SW 1271 (cell line): Measurements from ENCODE around the gene STARD13.

Experiments
- DNase-seq, 2 experiments: peaks; one replicate each; lab custom pipeline; 2025; lab: John Stamatoyannopoulos, UW

Gene STARD13

DNA sequence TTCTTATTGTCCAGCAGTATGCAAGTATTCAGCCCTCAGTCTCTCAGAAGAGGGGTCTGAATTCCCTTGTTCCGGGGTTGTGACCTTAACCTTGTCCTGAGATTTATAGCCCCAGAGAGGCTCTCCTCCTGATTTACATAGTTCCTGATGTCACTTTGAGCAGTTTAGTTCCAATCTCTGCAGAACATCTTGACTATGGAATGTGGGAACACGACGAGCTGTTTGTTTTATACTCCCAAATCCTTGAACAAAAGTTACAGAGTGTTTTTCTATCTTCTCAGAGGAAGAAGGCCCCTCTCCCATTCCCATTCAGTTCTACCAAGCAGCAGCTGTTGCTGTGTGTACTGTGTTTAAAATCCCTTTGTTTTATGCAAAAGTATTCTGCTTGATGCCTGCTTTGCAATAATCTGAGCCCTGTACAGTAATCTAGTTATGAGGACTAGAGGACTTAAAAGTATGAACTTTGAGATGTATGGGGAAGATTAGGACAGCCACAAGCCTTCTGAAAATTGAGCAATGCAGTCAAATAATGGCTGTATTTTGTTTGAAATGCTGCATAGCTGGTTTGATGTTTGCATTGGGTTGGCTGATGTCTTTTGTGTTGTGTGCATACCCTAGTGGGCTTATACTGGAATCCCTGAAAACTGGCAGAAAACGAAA, 194.7 kb downstream of the STARD13 start:
- no peak for DNase-seq

DNA sequence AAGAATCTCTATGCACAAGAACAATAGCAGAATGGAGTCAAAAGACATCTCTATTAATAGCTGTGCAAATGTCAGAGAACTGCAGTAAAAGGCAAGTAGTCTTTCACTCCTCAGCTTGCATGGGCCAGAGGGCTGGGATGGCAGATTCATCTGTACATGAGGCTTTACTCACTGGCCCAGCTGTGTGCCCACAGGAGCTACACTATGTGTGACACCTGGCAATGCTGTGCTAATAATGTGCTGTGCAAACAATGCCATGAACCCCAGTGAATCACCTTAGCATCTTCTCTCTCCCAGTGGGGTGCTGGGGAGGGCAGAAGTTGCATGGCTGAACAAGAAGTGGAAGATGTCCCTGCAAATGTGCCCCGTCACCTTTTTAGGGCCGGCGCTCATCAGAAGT, 196.2 kb downstream of the STARD13 start:
- DNase-seq: no peak

DNA sequence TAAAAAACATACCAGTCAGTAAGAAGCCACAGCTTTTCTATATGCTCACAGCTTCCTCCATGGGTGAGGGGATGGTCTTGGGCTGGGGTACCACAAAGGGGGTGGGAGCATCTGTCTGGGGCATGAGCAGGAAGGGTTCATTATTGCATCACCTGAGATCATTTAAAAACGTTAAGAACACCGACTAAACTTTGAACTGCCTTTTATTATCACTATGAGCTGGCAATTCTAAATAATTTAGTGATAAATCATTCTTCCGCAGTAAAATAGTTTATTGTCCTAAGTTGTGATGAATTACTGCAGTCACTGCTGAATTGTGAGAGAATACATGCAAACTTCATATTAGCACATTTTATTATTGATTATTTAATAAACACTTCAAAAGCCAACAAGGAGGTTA, 197.8 kb downstream of the STARD13 start:
- no peak for DNase-seq

DNA sequence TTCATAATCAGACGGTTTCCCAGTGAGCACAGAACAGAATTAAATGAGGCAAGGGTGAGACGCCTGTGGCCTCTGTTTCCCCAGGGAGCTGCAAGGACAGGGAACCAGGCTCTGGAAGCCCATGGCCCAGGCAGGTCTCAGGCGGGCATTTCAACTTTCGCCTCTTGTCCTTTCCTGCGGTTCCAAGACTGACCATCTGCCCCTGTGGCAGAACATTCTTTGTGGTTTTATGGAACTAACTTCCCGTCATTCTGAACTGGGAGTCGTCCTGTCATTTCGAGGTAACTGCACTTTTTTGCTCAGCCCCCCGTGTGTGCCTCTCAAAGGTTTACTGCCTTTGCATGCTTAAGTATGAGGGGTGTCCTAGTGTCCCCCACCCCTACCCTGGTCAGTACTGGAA, 198.5 kb downstream of the STARD13 start:
- DNase-seq: no peak

DNA sequence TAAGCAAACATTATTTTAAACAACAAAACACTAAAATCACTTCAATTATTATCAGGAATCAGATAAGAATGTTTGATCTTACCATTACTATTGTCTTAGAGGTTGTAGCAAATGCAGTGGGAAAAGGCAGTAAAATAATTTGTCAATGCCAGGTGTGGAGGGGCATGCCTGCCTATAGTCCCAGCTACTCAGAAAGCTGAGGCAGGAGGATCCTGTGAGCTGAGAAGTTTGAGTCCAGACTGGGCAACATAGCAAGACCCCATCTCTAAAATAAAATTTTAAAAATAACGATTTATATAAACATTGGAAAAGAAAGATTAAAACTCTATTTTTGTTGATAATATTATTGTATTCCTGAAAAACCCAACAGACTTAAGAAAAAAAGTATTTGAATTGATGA, 202.5 kb downstream of the STARD13 start:
- no peak for DNase-seq

DNA sequence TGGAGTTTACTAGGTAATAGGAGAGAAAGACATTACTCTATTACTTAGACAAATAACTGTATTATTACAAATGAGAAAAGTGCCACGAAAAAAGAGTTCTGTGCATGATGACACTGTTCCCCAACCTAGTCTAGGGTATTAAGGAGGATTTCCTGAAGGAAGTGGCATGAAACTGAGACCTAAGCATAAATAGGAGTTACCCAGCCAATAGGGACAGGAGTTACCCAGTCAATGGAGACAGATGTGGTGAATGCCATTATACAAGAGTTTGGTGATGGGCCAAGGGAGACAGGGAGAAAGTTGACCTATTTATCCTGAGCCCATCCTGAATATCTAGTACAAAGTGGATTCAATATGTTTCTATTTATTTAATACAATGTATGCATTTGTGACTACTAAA, 203.9 kb downstream of the STARD13 start:
- DNase-seq: no peak

DNA sequence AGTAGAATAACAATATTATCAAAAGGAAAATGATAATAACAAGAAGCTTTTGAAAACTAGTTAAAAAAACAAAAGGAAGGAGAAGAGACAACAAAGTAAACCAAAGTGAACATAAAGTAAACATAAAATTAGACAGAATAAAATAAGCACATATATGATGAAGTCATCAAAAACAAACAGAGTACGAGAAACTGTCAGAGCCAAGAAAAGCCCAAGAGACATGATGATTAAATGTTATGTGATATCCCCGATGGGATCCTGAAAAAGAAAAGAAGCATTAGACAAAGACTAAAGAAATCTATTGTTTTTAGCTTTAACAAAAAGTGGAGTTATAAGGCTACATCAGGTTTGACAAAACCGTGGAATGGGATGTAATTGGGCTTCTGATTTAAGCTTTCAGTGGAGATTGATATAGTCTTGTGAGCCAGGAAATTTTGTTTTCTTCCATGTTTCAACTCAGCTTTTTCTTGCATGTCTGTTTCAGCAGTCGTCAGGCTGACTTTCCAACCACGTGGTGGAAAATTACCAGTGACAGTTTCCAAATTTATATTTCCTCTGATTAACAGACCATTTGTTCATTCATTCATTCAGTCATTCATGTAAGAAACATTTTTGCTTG, 204.5 kb downstream of the STARD13 start:
- DNase-seq: no peak

DNA sequence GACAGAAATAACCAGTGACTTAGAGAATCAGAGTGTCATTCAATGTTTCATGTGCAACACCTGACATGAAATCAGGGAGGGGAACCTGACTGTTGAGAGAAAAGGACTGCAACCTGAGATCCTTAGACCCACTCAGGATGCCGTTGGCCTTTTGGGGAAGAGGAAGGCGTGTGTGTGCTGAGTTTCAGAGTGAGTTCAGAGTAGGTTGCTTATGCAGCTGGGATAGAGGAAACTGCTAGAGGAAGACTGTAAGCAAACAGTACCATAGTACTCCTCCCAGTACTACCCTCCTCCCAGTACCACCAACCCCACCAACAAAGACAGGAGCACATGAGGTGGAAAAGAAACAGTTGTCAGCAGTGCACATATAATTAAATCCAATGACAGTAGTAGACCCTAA, 205.6 kb downstream of the STARD13 start:
- no peak for DNase-seq

DNA sequence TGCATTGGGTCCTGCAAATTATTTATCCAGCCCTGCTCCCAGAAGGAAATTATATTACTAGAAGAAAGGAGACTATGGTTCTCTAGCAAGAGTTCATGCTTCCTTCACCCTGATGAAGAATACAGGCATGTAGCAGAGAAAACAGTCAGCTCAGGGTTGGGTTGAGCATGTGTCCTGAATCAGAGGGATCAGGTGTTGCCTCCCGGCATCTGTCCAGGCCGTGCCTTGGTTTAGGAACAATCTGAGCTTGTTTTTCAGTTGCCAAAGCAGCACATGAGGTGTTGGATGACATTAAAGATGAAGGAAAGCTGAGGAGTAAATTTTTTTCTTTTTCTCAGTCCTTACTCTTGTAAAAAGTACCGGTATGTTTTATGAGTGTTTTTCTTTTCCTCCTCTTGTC, 207.3 kb downstream of the STARD13 start:
- DNase-seq: no peak

DNA sequence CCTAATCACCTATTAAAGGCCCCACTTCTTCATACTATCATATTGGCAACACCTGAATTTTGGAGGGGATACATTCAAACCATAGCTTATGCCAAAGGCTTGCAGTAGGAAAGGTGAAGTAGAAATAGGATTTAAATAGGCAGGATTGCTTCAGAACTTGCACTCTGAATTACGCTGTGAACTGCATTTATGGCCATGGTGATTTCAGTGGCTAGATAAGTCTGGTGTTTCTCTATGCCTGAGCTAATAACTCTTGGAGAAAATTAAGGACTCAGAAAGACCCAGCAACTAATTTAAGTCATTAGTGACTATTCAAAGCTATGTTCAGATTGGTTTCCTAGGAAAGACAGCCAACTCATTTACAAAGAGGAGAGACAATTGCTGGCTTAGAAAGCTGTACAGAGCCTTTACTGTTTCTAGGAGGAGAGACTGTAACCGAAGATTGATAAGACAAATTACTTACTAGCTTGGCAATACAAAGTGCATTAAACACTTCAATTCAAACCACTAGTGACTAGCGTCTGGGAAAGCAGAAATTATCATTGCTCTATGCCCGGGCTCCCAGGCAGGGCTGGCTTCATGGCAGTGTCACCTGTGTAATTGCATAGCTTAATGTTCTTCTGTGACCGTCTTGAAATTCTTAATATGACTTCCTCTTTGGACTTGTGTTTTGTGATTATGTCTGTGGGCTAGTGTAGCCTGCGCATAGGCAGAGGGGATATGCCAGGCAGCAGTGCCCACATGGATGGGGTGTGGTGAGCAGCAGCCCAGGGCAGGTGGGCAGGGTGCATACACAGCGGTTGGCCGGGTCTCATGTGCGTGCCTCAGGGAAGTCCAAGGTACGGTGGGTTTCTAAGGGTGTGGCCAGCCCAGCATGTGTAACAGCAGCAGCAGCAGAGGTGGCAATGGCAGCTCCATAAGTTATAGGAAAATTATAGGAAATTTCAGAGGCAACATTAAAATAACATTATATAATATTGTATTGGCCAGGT, 209.3 kb downstream of the STARD13 start:
- no peak for DNase-seq

DNA sequence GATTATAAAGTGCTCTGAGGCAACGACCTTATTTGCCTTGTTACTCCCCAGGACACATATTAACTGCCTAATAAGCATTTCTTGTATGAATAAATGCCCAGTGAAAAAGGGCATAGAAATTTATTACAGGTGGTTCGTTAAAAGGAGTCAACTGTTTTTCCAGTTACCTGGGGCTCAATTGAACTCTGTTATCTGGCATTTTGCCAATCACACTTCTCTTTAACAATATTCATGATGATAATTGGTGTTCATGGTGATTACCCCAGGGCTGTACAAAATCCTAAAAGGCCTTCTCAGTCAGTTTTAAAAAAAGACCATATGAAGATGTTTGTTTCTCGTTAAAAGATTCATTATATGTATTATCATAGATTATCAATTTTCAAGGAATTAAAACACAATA, 212.2 kb downstream of the STARD13 start:
- DNase-seq: no peak

DNA sequence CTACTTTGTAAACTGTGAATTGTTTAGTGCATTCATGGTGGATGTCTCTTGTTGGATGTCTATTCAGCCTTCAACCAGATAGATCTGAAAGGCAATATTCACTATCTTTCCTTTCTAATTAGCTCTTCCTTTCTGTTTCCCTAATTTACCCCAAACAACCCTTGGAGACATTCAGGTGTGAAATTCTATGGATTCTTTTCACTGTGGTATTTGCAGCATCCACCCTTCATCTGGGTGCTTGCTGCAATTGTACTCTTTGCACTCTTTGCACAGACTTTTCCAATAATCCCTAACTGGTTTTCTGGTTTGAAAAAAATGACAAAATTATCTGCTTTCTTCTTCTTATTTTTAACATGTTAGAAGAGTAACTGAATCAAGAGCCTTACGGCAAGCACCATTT, 212.8 kb downstream of the STARD13 start:
- DNase-seq: no peak

DNA sequence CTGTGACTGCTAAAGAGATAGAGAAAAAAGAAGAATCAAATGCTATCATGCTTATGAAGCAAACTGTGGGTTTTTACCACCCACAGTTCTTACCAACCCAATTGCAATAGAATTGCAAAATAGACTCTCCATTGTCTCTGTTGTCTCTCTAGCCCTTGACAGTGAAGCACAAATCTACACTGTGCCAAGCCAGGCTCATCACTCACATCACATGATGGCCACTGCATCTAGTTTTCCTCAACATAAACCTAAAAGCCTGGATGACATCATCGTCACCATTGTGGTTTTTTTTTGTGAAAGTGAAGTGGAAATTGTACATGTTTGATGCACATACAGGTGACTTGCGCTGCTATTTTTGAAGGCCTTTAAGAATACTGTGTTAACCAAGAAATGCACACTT, 213.3 kb downstream of the STARD13 start:
- DNase-seq: no peak

DNA sequence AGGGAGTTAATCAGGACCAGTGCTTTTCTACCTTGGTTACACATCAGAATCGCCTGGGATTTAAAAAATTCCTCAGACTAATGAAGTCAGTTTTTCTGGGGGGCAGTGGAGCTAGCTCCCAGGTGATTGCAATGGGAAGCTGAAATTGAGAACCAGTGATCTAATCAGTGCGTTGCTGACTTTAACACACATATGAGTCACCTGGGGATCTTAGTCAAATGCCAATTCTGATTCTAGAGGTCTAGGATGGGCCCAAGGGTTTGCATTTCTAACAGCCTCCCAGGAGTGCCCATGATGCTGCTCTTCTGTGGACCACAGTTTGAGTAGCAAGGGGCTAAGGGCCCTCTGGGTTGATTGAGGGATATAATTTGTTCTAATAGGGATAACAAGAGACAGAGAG, 214.8 kb downstream of the STARD13 start:
- DNase-seq: no peak

DNA sequence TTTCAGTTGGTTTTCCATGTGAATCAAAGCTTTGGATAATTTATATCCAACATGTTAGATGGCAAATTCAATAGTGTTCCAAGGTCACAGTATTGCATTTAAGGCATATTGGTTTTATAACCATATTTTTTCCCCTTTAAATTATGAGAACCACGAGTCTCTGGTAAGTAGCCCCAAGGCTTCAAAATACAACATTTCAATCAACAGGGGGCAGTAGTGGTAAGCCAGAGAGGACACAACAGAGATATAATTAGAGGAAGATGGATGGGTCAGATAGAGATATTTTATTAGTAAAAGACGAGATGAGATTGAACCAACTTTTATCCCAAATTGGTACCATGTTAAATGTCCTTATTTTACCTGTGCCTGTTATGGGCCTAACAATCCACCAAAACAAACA, 216.2 kb downstream of the STARD13 start:
- DNase-seq: no peak

DNA sequence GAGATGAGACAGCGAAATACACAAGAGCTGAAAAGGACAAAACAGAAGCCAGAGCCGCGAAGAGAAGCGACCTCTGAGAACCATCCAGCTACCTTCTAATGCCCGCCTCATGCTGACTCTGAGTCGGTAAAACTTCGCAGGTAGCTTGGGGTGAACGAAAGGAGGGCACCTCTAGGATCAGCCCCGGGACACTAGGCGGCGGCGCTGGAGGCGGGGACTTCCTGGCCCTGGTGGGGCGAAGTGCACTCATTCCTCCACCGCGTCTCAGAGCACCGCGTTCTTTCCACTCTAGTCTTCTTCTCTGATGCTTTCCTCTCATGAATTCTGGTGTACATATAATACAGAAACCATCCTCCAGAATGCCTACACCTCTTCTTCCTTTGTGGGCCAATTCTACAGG, 219.2 kb downstream of the STARD13 start:
- DNase-seq: no peak

DNA sequence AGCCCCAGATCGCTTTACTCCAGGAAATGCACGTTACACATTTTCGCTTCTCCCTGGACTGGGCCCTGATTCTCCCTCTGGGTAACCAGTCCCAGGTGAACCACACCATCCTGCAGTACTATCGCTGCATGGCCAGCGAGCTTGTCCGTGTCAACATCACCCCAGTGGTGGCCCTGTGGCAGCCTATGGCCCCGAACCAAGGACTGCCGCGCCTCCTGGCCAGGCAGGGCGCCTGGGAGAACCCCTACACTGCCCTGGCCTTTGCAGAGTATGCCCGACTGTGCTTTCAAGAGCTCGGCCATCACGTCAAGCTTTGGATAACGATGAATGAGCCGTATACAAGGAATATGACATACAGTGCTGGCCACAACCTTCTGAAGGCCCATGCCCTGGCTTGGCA, 224.7 kb downstream of the STARD13 start:
- DNase-seq: no peak

DNA sequence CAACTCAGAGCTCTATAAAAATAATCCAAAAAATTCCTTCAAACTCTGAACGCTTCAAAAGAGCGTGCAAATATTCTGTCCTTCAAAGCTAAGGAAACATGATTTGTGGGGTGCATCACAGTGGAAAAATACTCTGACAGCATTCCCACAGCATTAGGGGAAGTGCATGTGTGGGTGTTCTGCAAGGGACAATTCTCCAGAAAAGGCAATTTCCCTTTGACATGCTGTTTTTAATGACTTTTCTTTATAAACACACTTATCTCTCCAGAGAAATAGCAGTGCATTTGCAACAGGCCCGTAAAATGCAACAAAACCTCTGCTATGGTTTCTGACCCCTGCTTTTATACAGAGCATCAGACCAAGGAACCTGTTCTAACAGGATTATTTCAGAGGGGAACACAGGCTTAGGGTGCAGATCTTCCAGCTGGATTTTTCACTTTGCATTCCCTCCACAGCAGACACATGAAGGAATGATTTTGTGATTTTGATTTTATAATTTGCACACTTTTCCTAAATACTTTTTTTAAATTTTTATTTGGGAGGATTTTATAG, 226.7 kb downstream of the STARD13 start:
- DNase-seq: no peak

DNA sequence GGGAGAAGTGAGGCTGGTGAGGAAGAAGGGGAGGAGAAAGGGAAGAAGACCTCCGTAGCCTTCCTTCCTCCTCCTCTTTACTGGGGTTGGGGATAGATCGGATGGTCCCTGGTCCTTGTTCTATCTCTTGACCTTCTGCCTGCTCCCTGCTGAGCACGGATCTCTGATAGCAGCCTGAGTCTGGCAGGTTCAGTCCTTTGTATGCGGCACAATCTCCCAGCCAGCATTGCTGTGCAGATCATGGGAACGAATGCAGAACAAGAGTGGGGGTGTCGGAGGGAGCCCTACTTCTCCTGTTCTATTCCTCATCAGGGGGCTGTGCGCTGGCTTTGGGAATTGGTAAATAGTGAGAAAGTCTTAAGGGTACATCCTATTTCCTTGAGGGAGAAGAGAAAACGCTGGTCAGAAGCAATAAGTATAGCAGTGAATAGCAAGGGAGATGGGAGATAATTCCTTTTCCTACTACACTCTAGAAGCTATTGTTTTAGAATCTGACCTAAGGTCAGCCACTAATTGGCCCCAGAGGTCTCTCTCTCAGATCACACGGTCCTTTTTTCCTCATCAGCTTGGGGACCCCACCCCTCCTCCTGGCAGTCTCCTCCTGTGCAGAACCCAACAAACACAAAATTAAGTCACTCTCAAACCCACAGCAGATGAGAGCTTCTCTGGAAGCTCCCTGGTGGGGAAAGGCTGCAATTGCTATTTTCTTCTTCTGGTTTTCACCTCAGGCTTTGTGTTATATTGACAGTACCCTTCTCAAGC, 228.4 kb downstream of the STARD13 start:
- DNase-seq: peak in 1 of 2 experiments; percentile 13

DNA sequence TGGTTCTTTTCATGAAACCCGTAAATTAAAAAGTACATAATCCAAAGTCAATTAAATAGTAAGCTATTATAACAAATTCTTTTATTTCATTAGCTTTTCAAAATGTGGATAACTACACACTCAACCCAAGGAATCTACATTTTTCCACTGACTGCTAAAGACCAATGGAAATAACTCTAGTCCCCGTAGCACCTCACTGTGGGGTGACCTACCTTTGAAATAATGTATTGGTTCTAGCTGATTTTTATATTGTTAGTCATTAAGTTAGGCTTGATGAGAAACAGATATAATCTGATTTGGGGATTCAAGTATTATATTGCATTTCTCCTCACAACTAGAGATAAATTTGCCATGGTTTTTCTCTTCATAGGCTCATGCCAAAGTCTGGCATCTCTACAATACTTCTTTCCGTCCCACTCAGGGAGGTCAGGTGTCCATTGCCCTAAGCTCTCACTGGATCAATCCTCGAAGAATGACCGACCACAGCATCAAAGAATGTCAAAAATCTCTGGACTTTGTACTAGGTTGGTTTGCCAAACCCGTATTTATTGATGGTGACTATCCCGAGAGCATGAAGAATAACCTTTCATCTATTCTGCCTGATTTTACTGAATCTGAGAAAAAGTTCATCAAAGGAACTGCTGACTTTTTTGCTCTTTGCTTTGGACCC, 232.0 kb downstream of the STARD13 start:
- DNase-seq: no peak
